Coronary artery (tissue), 2 donors: ENCODE measurements around the gene NRDE2.
"Not testable (repeated sequence)": the region's sequence is repeated elsewhere in the genome, so short reads cannot be mapped to it uniquely, and the experiment has no call there.

Experiments
- DNase-seq: peaks from one replicate; pipeline ENCODE4 v3.0.0-alpha.2; 2017; ENCODE audit warnings: low spot score
- H3K27ac ChIP-seq, 2 donors: fragments of 200-600 bp; sonication (generic); one replicate each; pipeline ENCODE4 v1.5.1; 2016 to 2019
- H3K4me3 ChIP-seq: fragments of 200-600 bp; sonication (generic); 2 replicates; pipeline ENCODE4 v1.5.1; 2016; ENCODE audit warnings: mild to moderate bottlenecking, moderate library complexity
- TF ChIP-seq, protein P1 (sequence below): fragments of 200-600 bp; sonication (generic); IDR thresholded peaks from one replicate; pipeline ENCODE4 v1.5.1; 2019; ENCODE audit warnings: antibody characterized with exemption

The NRDE2 gene

DNA sequence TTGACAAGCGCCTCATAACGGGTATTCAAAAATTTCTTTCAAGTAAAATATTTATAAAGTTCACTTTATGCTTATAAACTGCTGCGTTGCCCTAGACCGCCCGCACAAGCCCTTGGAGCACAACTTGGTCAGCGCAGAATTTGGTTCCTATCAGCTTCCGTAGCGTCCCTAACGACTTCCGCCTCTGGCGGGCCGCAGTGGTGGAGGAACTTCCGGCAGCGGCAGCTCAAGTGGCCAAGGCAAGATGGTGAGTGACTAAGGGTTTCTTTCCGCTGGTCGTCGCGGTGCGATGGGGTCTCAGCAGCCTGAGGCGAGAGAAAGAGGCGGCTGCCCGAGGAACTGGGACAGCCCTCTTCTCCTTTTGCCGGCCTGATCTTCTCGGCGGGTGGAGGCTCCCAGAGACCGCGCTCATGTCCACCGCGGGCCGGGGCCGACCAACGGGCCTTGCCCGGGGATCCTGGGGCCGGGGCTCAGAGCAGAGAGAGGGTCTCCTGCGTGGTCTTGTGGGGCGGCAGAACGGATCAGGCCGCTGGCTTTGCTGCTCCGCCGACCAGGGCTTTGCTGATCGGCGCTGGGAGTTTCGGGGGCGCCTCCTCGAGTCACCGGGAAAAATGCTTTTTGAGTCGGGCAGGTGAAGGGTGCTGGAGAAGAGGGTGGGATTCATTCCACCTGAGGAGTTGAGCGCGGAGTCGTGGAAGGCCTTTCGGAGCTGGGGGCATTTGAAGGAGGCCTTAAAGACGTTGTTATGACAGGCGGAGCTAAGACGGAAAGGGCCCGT is 75.2 kb downstream of the NRDE2 start, which contains the start of gene PSMC1:
Gene PSMC1 (plus strand): TSS at position 200 of the 778 bp plus-strand sequence. CDS start 45 bp downstream, at position 245.
- Histone ChIP-seq H3K27ac (peak within 1 kb of the TSS; percentile 83 to 90), H3K4me3 (peak within 1 kb of the TSS; percentile 91)
- DNase-seq, result peak; percentile 93
- TF ChIP-seq, protein P1, sequence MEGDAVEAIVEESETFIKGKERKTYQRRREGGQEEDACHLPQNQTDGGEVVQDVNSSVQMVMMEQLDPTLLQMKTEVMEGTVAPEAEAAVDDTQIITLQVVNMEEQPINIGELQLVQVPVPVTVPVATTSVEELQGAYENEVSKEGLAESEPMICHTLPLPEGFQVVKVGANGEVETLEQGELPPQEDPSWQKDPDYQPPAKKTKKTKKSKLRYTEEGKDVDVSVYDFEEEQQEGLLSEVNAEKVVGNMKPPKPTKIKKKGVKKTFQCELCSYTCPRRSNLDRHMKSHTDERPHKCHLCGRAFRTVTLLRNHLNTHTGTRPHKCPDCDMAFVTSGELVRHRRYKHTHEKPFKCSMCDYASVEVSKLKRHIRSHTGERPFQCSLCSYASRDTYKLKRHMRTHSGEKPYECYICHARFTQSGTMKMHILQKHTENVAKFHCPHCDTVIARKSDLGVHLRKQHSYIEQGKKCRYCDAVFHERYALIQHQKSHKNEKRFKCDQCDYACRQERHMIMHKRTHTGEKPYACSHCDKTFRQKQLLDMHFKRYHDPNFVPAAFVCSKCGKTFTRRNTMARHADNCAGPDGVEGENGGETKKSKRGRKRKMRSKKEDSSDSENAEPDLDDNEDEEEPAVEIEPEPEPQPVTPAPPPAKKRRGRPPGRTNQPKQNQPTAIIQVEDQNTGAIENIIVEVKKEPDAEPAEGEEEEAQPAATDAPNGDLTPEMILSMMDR, result no peak

DNA sequence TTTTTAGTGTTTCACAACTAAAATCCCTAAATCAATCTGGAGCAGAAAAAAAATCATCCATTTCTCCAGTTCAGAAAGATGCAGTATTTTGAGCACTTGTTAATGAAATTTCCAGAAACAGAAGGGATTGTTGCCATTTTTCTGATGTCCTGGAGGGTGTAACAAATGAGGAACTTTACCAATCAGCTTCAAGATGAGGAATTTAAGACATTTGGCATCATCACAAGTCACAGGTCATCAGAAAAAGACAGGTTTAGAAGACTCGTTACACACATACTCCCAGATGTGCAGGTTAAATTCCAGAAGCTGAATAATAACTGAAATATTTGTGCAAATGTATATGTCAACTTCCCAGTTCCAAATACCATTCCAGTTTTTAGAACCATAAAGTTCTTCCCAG is 75.9 kb downstream of the NRDE2 start:
- H3K4me3 ChIP-seq, result peak overlapping the region; percentile 91
- TF ChIP-seq, protein P1, result no peak
- no peak overlapping the region for H3K27ac ChIP-seq
- DNase-seq, result no peak

DNA sequence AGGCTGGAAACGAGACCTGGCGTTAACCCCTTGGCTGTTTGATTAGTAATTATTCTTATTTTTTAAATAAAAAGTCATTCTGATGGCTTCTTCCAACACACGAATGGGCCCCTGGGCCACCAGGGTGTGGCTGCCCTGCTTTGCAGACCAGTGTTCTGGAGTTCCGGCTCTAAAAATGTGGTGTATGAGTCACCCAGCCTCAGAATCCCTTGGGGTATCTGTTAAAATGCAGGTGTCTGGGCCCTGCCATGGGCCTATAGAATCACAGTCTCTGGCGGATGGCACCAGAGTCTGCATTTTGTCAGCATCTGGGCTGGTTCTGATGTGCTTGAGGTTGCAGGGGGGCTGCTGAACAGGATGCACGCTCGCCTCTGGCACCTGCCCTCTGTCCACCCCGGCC is 77.9 kb downstream of the NRDE2 start:
- TF ChIP-seq, protein P1, result no peak
- Histone ChIP-seq H3K4me3 (no peak overlapping the region), H3K27ac (no peak overlapping the region)
- DNase-seq, result no peak

DNA sequence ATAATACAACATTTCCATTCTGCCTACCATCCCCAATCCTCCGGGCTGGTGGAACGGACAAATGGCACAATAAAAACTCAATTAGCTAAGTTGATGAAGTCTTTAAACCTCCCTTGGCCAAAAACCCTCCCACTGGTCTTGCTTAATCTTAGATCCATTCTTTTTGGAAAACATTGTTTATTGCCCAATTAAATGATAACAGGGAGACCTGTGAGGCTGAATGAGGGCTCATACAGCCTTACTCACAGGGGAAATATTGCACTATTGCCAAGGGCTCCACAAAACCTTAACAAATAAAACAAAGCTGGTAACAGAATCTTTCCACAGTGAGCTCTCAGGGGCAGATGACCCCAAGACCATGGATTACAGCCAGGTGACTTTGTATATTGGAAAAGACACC is 83.1 kb downstream of the NRDE2 start:
- no peak overlapping the region for H3K4me3 ChIP-seq
- DNase-seq, result no peak
- TF ChIP-seq, protein P1, result no peak

DNA sequence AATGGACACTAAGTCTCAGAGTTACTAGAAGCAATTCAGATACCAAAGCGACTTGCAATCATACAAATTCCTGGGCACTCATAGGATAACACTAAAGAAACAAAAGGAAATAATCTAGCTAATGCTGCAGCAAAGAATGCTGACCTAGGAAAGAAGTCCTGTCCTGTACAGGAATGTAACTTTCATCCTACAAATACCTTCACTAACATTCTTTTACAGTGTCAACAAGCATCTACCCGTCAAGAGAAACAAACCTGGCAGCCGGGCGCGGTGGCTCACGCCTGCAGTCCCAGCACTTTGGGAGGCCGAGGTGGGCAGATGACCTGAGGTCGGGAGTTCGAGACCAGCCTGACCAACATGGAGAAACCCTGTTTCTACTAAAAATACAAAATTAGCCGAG is 84.3 kb downstream of the NRDE2 start:
- H3K4me3 ChIP-seq, H3K27ac ChIP-seq, DNase-seq: not testable (repeated sequence)

More for the DNA sequence above, 83.1 kb downstream of the NRDE2 start:
- no peak overlapping the region for H3K27ac ChIP-seq

DNA sequence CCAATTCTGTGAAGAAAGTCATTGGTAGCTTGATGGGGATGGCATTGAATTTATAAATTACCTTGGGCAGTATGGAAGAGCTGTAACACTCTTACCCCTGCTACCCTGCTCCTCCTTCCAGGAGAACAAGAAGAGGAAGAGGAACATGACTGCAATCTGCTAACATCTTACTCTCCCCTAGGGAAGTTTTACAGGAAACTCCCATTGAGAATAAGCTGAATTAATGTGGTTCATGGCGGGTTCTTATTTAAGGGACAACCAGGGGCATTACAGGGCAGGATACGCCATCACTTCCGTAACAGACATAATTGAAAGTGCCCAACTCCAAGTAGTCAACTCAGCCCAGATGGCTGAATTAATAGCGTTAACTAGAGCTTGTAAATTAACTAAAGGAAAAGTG is 84.8 kb downstream of the NRDE2 start:
- TF ChIP-seq, protein P1, result no peak
- DNase-seq, result no peak

DNA sequence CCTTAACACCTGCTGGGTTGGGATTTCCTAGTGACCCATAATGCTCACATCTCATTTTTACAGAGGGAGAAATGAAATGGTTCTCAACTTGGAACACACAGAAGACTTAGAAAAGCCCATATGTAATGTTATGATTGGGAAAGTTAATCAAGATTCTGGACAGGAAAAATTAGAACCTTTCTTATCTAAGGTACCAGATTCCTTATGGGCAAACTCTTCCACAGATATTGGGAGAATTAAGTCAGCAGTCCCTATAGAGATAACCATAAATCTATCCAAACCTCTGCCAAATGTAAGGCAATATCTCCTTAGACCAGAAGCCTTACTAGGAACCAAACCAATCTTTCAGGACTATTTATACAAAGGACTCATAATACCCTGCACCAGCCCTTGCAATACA is 89.3 kb downstream of the NRDE2 start:
- TF ChIP-seq, protein P1, result no peak
- Histone ChIP-seq H3K4me3 (no peak overlapping the region), H3K27ac (no peak overlapping the region)
- DNase-seq, result no peak

More for the DNA sequence above, 84.8 kb downstream of the NRDE2 start:
- H3K27ac ChIP-seq, result no peak overlapping the region
- no peak overlapping the region for H3K4me3 ChIP-seq
